OCI-LY1 (cell line): Measurements from ENCODE around the gene BICDL1.
A peak's percentile ranks its signal among the peaks of the same experiment; 100 is the strongest.

Source experiments
- H2AFZ ChIP-seq: fragments of 200-600 bp; sonication (generic), shearing (Covaris generic); 2 replicates; pipeline ENCODE4 v1.6.0; 2014; ENCODE audit warnings: antibody characterized with exemption, mild to moderate bottlenecking, low read length
- H3F3A ChIP-seq: fragments of 200-600 bp; sonication (generic), shearing (Covaris generic); 2 replicates; pipeline ENCODE4 v1.6.0; 2014; ENCODE audit warnings: mild to moderate bottlenecking, antibody characterized with exemption, low read length, moderate library complexity; ENCODE audit not compliant: insufficient read depth
- H3K27ac ChIP-seq: fragments of 200-600 bp; sonication (generic); 2 replicates; pipeline ENCODE4 v1.5.1; 2014; ENCODE audit warnings: low read length, mixed run types, mild to moderate bottlenecking, low read depth; ENCODE audit not compliant: poor library complexity, severe bottlenecking
- H3K27me3 ChIP-seq: fragments of 200-600 bp; sonication (generic); 2 replicates; pipeline ENCODE4 v1.6.0; 2014; ENCODE audit warnings: antibody characterized with exemption, mild to moderate bottlenecking, low read length, moderate library complexity; ENCODE audit not compliant: insufficient read depth
- H3K36me3 ChIP-seq: fragments of 200-600 bp; sonication (generic); 2 replicates; pipeline ENCODE4 v1.6.1; 2014; ENCODE audit warnings: mild to moderate bottlenecking, antibody characterized with exemption, low read length, moderate library complexity, mixed read lengths; ENCODE audit not compliant: insufficient read depth
- H3K4me1 ChIP-seq: fragments of 200-600 bp; sonication (generic); 2 replicates; pipeline ENCODE4 v1.5.1; 2014; ENCODE audit warnings: mild to moderate bottlenecking, low read length, moderate library complexity; ENCODE audit not compliant: insufficient read depth, severe bottlenecking
- H3K4me2 ChIP-seq: fragments of 200-600 bp; sonication (generic), shearing (Covaris generic); 2 replicates; pipeline ENCODE4 v1.6.1; 2014; ENCODE audit warnings: low read length
- H3K4me3 ChIP-seq: fragments of 200-600 bp; sonication (generic); 2 replicates; pipeline ENCODE4 v1.5.1; 2014; ENCODE audit warnings: low read length, low read depth, mild to moderate bottlenecking, mixed read lengths; ENCODE audit not compliant: poor library complexity, severe bottlenecking
- H3K79me2 ChIP-seq: fragments of 200-600 bp; shearing (Covaris generic); 2 replicates; pipeline ENCODE4 v1.6.1; 2016; ENCODE audit warnings: mixed run types, low read length, mixed read lengths; ENCODE audit not compliant: insufficient read depth
- H3K9ac ChIP-seq: fragments of 200-600 bp; sonication (generic), shearing (Covaris generic); 2 replicates; pipeline ENCODE4 v1.6.1; 2014; ENCODE audit warnings: mild to moderate bottlenecking, low read length, mixed read lengths
- H3K9me2 ChIP-seq: fragments of 200-600 bp; sonication (generic), shearing (Covaris generic); 2 replicates; pipeline ENCODE4 v1.6.1; 2014; ENCODE audit warnings: low read depth, mild to moderate bottlenecking, low read length, mixed read lengths
- H3K9me3 ChIP-seq: fragments of 200-600 bp; shearing (Covaris generic); 2 replicates; pipeline ENCODE4 v1.6.1; 2014; ENCODE audit warnings: low read length, mixed read lengths
- H4K20me1 ChIP-seq: fragments of 200-600 bp; sonication (generic), shearing (Covaris generic); 2 replicates; pipeline ENCODE4 v1.6.0; 2016; ENCODE audit warnings: mild to moderate bottlenecking, low read length; ENCODE audit not compliant: insufficient read depth
- EZH2 ChIP-seq: fragments of 200-600 bp; sonication (generic), shearing (Covaris generic); IDR thresholded peaks from 2 replicates; pipeline ENCODE4 v1.8.0; 2017; ENCODE audit warnings: borderline replicate concordance, mixed run types, mild to moderate bottlenecking, antibody characterized with exemption, low read length, moderate library complexity, mixed read lengths
- TF ChIP-seq, protein P1 (sequence below): fragments of 200-600 bp; sonication (generic), shearing (Covaris generic); IDR thresholded peaks from 2 replicates; pipeline ENCODE4 v1.5.1; 2017; ENCODE audit warnings: mild to moderate bottlenecking, antibody characterized with exemption, low read length, moderate library complexity, mixed read lengths

The BICDL1 gene

GRCh38 chr12:120079411-120080400 is 90.7 kb downstream of the BICDL1 start:
- H3K9ac ChIP-seq: no peak overlapping the region
- no peaks in the 10 kb centered on the region for H3K9me3 ChIP-seq
- H2AFZ ChIP-seq: no peak overlapping the region
- H3K79me2 ChIP-seq: no peaks in the 10 kb centered on the region
- H3K27ac ChIP-seq: no peak overlapping the region
- no peaks in the 10 kb centered on the region for H3K4me1 ChIP-seq
- no peaks in the 10 kb centered on the region for H3F3A ChIP-seq
- H3K9me2 ChIP-seq: no peaks in the 10 kb centered on the region
- H3K36me3 ChIP-seq: peaks cover 17% of the 10 kb centered on the region
- no peaks in the 10 kb centered on the region for H3K27me3 ChIP-seq
- H3K4me2 ChIP-seq: no peak overlapping the region
- TF ChIP-seq EZH2: no peak
- TF ChIP-seq, protein P1, sequence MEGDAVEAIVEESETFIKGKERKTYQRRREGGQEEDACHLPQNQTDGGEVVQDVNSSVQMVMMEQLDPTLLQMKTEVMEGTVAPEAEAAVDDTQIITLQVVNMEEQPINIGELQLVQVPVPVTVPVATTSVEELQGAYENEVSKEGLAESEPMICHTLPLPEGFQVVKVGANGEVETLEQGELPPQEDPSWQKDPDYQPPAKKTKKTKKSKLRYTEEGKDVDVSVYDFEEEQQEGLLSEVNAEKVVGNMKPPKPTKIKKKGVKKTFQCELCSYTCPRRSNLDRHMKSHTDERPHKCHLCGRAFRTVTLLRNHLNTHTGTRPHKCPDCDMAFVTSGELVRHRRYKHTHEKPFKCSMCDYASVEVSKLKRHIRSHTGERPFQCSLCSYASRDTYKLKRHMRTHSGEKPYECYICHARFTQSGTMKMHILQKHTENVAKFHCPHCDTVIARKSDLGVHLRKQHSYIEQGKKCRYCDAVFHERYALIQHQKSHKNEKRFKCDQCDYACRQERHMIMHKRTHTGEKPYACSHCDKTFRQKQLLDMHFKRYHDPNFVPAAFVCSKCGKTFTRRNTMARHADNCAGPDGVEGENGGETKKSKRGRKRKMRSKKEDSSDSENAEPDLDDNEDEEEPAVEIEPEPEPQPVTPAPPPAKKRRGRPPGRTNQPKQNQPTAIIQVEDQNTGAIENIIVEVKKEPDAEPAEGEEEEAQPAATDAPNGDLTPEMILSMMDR: no peak
- no peaks in the 10 kb centered on the region for H4K20me1 ChIP-seq
- H3K4me3 ChIP-seq: no peak overlapping the region

DNA sequence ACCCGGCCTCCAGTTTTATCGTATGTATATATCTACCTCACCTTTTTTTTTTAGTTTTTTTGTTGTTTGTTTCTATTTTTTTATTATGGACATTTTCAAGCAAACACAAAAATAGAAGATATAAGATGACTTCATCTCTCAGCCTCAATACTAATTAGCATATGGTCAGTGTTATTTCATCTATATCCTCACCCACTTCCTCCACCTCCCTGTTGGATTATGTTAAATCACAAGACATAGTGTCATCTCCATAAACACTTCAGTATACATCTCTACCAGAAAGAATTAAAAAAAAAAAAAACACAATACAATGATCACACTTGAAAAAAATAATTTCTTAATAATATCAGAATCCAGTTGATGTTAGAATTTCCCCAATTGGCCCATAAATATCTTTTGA is 92.6 kb downstream of the BICDL1 start:
- peaks cover 3% of the 10 kb centered on the region; the same call in 1 of the 2 replicates for H3F3A ChIP-seq
- H3K79me2 ChIP-seq: no peaks in the 10 kb centered on the region
- H3K9ac ChIP-seq: no peak overlapping the region
- TF ChIP-seq, protein P1: no peak
- no peak for TF ChIP-seq EZH2
- H3K27ac ChIP-seq: no peak overlapping the region
- H3K4me1 ChIP-seq: peaks cover 8% of the 10 kb centered on the region
- no peak overlapping the region for H3K4me3 ChIP-seq
- no peaks in the 10 kb centered on the region for H3K9me2 ChIP-seq
- no peaks in the 10 kb centered on the region for H3K9me3 ChIP-seq
- peaks cover 13% of the 10 kb centered on the region for H3K36me3 ChIP-seq
- H2AFZ ChIP-seq: no peak overlapping the region
- no peak overlapping the region for H3K4me2 ChIP-seq
- no peaks in the 10 kb centered on the region for H3K27me3 ChIP-seq
- no peaks in the 10 kb centered on the region for H4K20me1 ChIP-seq

- Histone ChIP-seq H3K27ac (peak overlapping the region; percentile 59), H3F3A (peaks cover 7% of the 10 kb centered on the region; the same call in 1 of the 2 replicates), H2AFZ (no peak overlapping the region), H3K4me2 (peak overlapping the region; percentile 65; the same call in 1 of the 2 replicates), H3K4me3 (no peak overlapping the region), H3K79me2 (no peaks in the 10 kb centered on the region), H3K9me3 (no peaks in the 10 kb centered on the region), H3K9ac (peak overlapping the region; percentile 51; the same call in 1 of the 2 replicates), H3K27me3 (no peaks in the 10 kb centered on the region), H4K20me1 (no peaks in the 10 kb centered on the region), H3K36me3 (peaks cover 7% of the 10 kb centered on the region), H3K9me2 (no peaks in the 10 kb centered on the region), H3K4me1 (peaks cover 27% of the 10 kb centered on the region)
- TF ChIP-seq EZH2: no peak
- TF ChIP-seq, protein P1: no peak
Observed at GRCh38 chr12:120085920-120086645, 97.0 kb downstream of the BICDL1 start.
